Measurements from ENCODE around the gene ANXA8. TPM values are rescaled to one million over a fixed set of nuclear protein-coding genes. Genes with fewer than 3 reads are reported as not detected.

The ANXA8 gene
- total RNA-seq, 4 donors from 2014 or later, result 98.0 to 254 (median 169) TPM

GRCh38 chr10:47451998-47452494 is 31.9 kb downstream of the ANXA8 start:
- no peaks in the 10 kb centered on the region for H3K4me1 ChIP-seq
- no peak for TF ChIP-seq POLR2A (IDR thresholded peaks at IDR 0.05)
- TF ChIP-seq EP300 (IDR thresholded peaks at IDR 0.05), result no peak
- TF ChIP-seq CTCF (IDR thresholded peaks at IDR 0.05), result no peak
- TF ChIP-seq POLR2AphosphoS5 (IDR thresholded peaks at IDR 0.05), result no peak
- peak in 1 of 2 donors; percentile 70 for DNase-seq (ENCODE audit: low spot score in 2 of 2)
- 83% methylated on average over 7 of the region's 7 CpGs for WGBS
- H3K4me3 ChIP-seq, result no peak overlapping the region
- H3K36me3 ChIP-seq, result no peaks in the 10 kb centered on the region
- H3K27me3 ChIP-seq, result peaks cover 3% of the 10 kb centered on the region
- H3K9me3 ChIP-seq, result no peaks in the 10 kb centered on the region
- H3K27ac ChIP-seq, result no peak overlapping the region

DNA sequence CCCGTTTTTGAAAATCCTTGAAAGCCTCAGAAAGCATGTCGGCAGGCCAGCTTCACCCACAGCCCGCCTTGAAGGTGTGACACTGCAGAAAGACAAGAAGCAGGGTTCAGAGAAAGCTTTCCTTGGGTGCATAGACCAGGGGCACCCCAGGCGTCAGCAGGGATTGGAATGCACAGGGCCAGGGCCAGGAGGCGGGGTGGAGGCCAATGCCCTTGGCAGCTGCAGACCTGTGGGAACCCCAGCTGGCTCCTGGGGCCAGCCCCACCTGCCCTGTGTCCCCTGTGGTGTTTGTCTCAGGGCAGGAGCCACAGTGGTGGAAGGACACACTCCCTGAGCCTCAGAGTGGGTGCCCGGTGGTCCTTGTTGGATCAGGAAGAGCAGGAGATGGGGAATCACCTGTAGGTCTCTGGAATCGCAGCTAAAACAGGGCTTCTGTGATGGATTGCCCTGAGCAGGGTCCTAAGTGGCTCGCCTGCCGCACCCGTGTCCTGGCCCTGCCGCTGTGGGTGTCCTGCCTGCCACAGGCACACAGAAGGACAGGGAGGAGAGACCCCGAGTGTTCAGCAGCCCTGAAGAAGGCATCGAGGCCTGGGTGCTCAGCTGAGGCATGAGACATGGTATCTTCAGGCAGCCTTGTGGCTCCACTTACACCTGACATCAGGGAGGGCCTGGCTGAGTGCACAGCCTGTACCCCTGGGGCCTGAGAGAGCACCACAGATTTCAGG is 32.5 kb downstream of the ANXA8 start:
- H3K4me1 ChIP-seq, result no peaks in the 10 kb centered on the region
- no peaks in the 10 kb centered on the region for H3K9me3 ChIP-seq
- no peak overlapping the region for H3K27ac ChIP-seq
- no peak overlapping the region for H3K4me3 ChIP-seq
- no peaks in the 10 kb centered on the region for H3K36me3 ChIP-seq
- WGBS, result 72% methylated on average over 6 of the region's 13 CpGs
- peaks cover 3% of the 10 kb centered on the region for H3K27me3 ChIP-seq
- TF ChIP-seq EP300 (IDR thresholded peaks at IDR 0.05) (no peak), POLR2A (IDR thresholded peaks at IDR 0.05) (no peak), CTCF (IDR thresholded peaks at IDR 0.05) (no peak), POLR2AphosphoS5 (IDR thresholded peaks at IDR 0.05) (no peak)
- DNase-seq (ENCODE audit: low spot score in 2 of 2), result peak in 1 of 2 donors; percentile 71

- no peaks in the 10 kb centered on the region for H3K9me3 ChIP-seq
These were observed 33.5 kb downstream of the ANXA8 start for GRCh38 chr10:47450442-47450841.

DNA sequence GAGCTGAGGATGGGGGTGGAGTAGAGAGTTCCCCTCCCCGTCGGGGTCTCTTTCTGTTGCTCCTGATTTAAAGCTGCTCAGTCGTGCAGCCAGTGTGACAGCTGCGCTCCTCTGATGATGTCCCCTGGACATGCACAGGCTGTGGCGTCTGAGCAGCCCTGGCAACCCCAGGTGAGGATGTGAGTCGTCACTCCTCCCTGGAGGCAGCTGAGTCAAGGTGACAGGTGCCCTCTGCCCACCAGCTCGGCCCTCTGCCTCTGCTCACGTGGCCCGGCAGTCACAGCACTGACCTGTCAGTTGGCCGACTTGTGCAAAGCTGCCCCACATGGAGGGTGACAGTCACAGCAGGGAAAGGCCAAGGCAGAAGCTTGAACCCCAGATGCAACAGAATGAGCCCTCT is 33.9 kb downstream of the ANXA8 start:
- TF ChIP-seq POLR2A (IDR thresholded peaks at IDR 0.05), result no peak
- TF ChIP-seq POLR2AphosphoS5 (IDR thresholded peaks at IDR 0.05), result no peak

More at GRCh38 chr10:47450442-47450841, 33.5 kb downstream of the ANXA8 start:
- peaks cover 3% of the 10 kb centered on the region for H3K27me3 ChIP-seq
- H3K36me3 ChIP-seq, result no peaks in the 10 kb centered on the region
- peak in 1 of 2 donors; percentile 41 for DNase-seq (ENCODE audit: low spot score in 2 of 2)
- TF ChIP-seq POLR2A (IDR thresholded peaks at IDR 0.05) (no peak), POLR2AphosphoS5 (IDR thresholded peaks at IDR 0.05) (no peak), EP300 (IDR thresholded peaks at IDR 0.05) (no peak), CTCF (IDR thresholded peaks at IDR 0.05) (no peak)
- whole genome bisulfite sequencing, result 100% methylated on average over 1 of the region's 2 CpGs
- H3K27ac ChIP-seq, result no peak overlapping the region
- H3K4me3 ChIP-seq, result no peak overlapping the region
- no peaks in the 10 kb centered on the region for H3K4me1 ChIP-seq

DNA sequence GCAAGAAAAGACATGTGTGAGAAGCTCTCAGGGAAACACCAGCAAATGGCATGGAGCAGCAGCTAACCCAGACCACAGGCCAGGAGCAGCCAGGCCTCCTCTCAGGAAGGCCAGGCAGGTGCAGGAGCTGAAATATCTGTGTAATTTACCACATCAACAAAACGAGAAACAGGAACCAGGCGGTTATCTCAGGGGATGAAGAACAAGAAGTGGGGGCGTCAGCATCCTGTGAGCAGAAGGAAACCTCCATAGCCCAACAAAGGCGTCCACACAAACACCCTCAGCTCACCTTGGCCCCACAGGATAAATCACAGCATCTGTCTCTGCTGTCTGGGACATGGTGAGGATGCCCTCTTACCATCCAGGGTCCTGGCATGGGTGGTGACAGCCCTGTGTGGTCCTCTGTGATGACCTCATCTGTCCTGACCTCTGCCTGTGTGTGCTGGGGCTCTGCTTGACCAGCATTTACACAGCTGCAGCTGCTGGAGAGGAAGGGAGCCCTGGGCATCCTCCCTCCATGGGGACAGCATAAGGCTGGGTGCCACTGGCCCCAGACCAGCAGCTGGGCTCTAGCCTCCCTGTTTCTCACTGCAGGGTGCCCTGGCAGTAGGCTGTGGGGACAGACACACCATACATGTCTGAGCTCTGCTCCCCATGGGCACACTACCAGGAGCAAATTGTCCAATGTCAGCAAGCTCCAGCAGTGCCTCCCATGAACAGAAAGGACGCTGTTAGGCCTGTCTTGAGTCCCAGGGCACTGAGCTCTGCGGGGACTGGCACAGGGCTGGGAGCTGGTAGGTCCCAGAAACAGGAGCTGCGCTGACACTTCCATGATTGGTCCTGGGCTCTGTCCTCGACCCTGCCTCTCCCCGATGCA is 34.6 kb downstream of the ANXA8 start:
- no peak overlapping the region for H3K27ac ChIP-seq
- H3K4me3 ChIP-seq, result no peak overlapping the region
- H3K36me3 ChIP-seq, result no peaks in the 10 kb centered on the region
- DNase-seq (ENCODE audit: low spot score in 2 of 2), result no peak
- H3K4me1 ChIP-seq, result no peaks in the 10 kb centered on the region
- H3K27me3 ChIP-seq, result peaks cover 3% of the 10 kb centered on the region
- no peaks in the 10 kb centered on the region for H3K9me3 ChIP-seq
- WGBS, result 54% methylated on average over 7 of the region's 9 CpGs
- TF ChIP-seq POLR2AphosphoS5 (IDR thresholded peaks at IDR 0.05), result no peak
- no peak for TF ChIP-seq POLR2A (IDR thresholded peaks at IDR 0.05)
- no peak for TF ChIP-seq CTCF (IDR thresholded peaks at IDR 0.05)
- no peak for TF ChIP-seq EP300 (IDR thresholded peaks at IDR 0.05)

More for the DNA sequence above, 33.9 kb downstream of the ANXA8 start:
- no peaks in the 10 kb centered on the region for H3K9me3 ChIP-seq
- H3K4me1 ChIP-seq, result no peaks in the 10 kb centered on the region
- H3K27me3 ChIP-seq, result peaks cover 3% of the 10 kb centered on the region
- H3K36me3 ChIP-seq, result no peaks in the 10 kb centered on the region
- 76% methylated on average over 10 of the region's 10 CpGs for WGBS
- no peak overlapping the region for H3K4me3 ChIP-seq
- H3K27ac ChIP-seq, result no peak overlapping the region
- peak in 1 of 2 donors; percentile 75 for DNase-seq (ENCODE audit: low spot score in 2 of 2)

All from suprapubic skin (tissue), 4 donors.